Measurements from ENCODE around the gene IFI35. TPM values are rescaled to one million over a fixed set of nuclear protein-coding genes. Genes with fewer than 3 reads are reported as not detected.

The IFI35 gene
- total and polyA plus RNA-seq, 11 donors: 8.4 to 66.7 (median 11.9) TPM

- H3K9me3 ChIP-seq: no peaks in the 10 kb centered on the region
- H3K36me3 ChIP-seq: peaks cover 0 to 43% (median 26%) of the 10 kb centered on the region in 9 donors
- no peaks in the 10 kb centered on the region for H3K27me3 ChIP-seq
- peaks cover 1 to 70% (median 55%) of the 10 kb centered on the region in 12 donors for H3K4me1 ChIP-seq
- H3K27ac ChIP-seq: peak overlapping the region; percentile 13 to 95 (median 90)
- ATAC-seq: no peak
- intact Hi-C loops (cut with DNase I): loop anchor here in 2 of 10 donors (5.0 to 10.0 kb wide), 2 partner anchors 135 to 148 kb away; no protein-coding TSS in a partner anchor
- 28 to 33% (median 30%) methylated on average over 7 of the region's 7 CpGs for WGBS, 4 donors
- peak overlapping the region in 7 of 12 donors; percentile 5 to 94 (median 83) for H3K4me3 ChIP-seq
- no peak for TF ChIP-seq CTCF (IDR thresholded peaks at IDR 0.05)
- TF ChIP-seq POLR2A (IDR thresholded peaks at IDR 0.05): no peak
- DNase-seq: no peak
These were observed 12.8 kb downstream of the IFI35 start for GRCh38 chr17:43019418-43019817.

GRCh38 chr17:43020030-43020621 lies 13.5 kb downstream of the IFI35 start:
- intact Hi-C loops (cut with DNase I): loop anchor here in 7 of 10 donors (5.0 to 10.0 kb wide), 10 partner anchors 105 to 315 kb away; partner anchors contain the start of genes BRCA1 (in 5 of the 7), NBR1 (in 2 of the 7) and TMEM106A (in 2 of the 7)
- H3K27ac ChIP-seq: peak overlapping the region in 11 of 12 donors; percentile 60 to 95 (median 90)
- WGBS, 4 donors: 50 to 61% (median 56%) methylated on average over 6 of the region's 6 CpGs
- peak in 2 of 5 donors; percentile 38 to 41 for DNase-seq
- TF ChIP-seq POLR2A (IDR thresholded peaks at IDR 0.05): no peak
- no peak for TF ChIP-seq CTCF (IDR thresholded peaks at IDR 0.05)
- peaks cover 0 to 67% (median 52%) of the 10 kb centered on the region in 12 donors for H3K4me1 ChIP-seq
- peak overlapping the region in 9 of 12 donors; percentile 71 to 100 (median 90) for H3K4me3 ChIP-seq
- H3K36me3 ChIP-seq: peaks cover 0 to 37% (median 24%) of the 10 kb centered on the region in 9 donors
- H3K27me3 ChIP-seq: no peaks in the 10 kb centered on the region
- peak in 1 of 4 donors; percentile 38 for ATAC-seq
- no peaks in the 10 kb centered on the region for H3K9me3 ChIP-seq

GRCh38 chr17:43020789-43021740 lies 14.5 kb downstream of the IFI35 start:
- Histone ChIP-seq H3K4me3 (peak overlapping the region; percentile 71 to 100 (median 94)), H3K9me3 (no peaks in the 10 kb centered on the region), H3K27me3 (no peaks in the 10 kb centered on the region), H3K27ac (peak overlapping the region; percentile 79 to 95 (median 90)), H3K4me1 (peaks cover 0 to 58% (median 44%) of the 10 kb centered on the region in 12 donors), H3K36me3 (peaks cover 0 to 27% (median 20%) of the 10 kb centered on the region in 9 donors)
- DNase-seq: peak; percentile 74 to 82 (median 79)
- TF ChIP-seq CTCF (IDR thresholded peaks at IDR 0.05) (no peak), POLR2A (IDR thresholded peaks at IDR 0.05) (peak in 1 of 2 donors; percentile 27)
- intact Hi-C loops (cut with DNase I): loop anchor here in 7 of 10 donors (5.0 to 10.0 kb wide), 10 partner anchors 104 to 314 kb away; partner anchors contain the start of genes BRCA1 (in 5 of the 7), NBR1 (in 2 of the 7) and TMEM106A (in 2 of the 7)
- ATAC-seq: peak; percentile 20 to 47 (median 29)
- WGBS, 4 donors: 13 to 33% (median 22%) methylated on average over 27 to 39 of the region's 40 CpGs
